Spinal cord (tissue), 10 donors: ENCODE data around the gene FAM187B. TPM values are rescaled to one million over a fixed set of nuclear protein-coding genes. Genes with fewer than 3 reads are reported as not detected.

ENCODE experiments used
- DNase-seq, 6 donors: peaks; one replicate each; pipeline versions ENCODE4 v3.0.0 to v3.0.0-alpha.2; 2013 to 2015; ENCODE audit warnings: low spot score in 6 of 6, low read depth in 4 of 6
- H3K27ac ChIP-seq: one replicate; pipeline ENCODE4 v1.5.1; 2013; ENCODE audit warnings: low read depth, low read length, control low read depth
- H3K27me3 ChIP-seq: one replicate; pipeline ENCODE4 v1.6.1; 2013; ENCODE audit warnings: low read length; ENCODE audit not compliant: control insufficient read depth, insufficient read depth
- H3K36me3 ChIP-seq: one replicate; pipeline ENCODE4 v1.6.1; 2013; ENCODE audit warnings: low read length; ENCODE audit not compliant: control insufficient read depth, insufficient read depth
- H3K4me1 ChIP-seq: one replicate; pipeline ENCODE4 v1.6.1; 2013; ENCODE audit warnings: low read length; ENCODE audit not compliant: control insufficient read depth, insufficient read depth
- H3K4me3 ChIP-seq: one replicate; pipeline ENCODE4 v1.5.1; 2013; ENCODE audit warnings: low read depth, low read length, control low read depth
- H3K9me3 ChIP-seq: one replicate; pipeline ENCODE4 v1.6.1; 2013; ENCODE audit warnings: low read length; ENCODE audit not compliant: control insufficient read depth, insufficient read depth
- WGBS: methylation state at CpG from one replicate; pipeline ENCODE4 v1.1.5; 2013; ENCODE audit warnings: missing lambda C conversion rate; ENCODE audit not compliant: insufficient coverage; 5-methylcytosine and 5-hydroxymethylcytosine counted together
- polyA plus RNA-seq, 2 donors: library from polyadenylated mRNA; unstranded; fragments of 120-200 nt; gene quantifications; one replicate each; pipeline ENCODE4 v1.2.1, GENCODE V29; 2013; ENCODE audit not compliant: insufficient read length in 2 of 2
- total RNA-seq, 2 donors: library from RNA; depleted of rRNA in 1 of 2; stranded (reverse); fragments of 120-200 nt in 1 of 2; fragments of >200 nt in 1 of 2; gene quantifications; one replicate each; pipeline versions ENCODE4 v1.2.3 to v1.2.4, GENCODE V29; 2013 to 2014
- donor health status: healthy.

The FAM187B gene
- total and polyA plus RNA-seq, 4 donors = not detected

GRCh38 chr19:35268536-35269437 lies 40.2 kb upstream of the FAM187B start, which contains the start of gene USF2:
Gene USF2, plus strand, starts transcription at chr19:35268962. Its CDS starts 140 bp downstream, at chr19:35269102.
- Histone ChIP-seq H3K27ac (peak within 1 kb of the TSS; percentile 87), H3K36me3 (peaks cover 56% of the 10 kb centered on the region), H3K27me3 (no peaks in the 10 kb centered on the region), H3K4me1 (peaks cover 36% of the 10 kb centered on the region), H3K4me3 (peak within 1 kb of the TSS; percentile 71), H3K9me3 (no peaks in the 10 kb centered on the region)
- under 1% methylated on average over 104 of the region's 126 CpGs for WGBS
- peak in 5 of 6 donors; percentile 46 to 92 (median 59) for DNase-seq

GRCh38 chr19:35267818-35268535 lies 39.4 kb upstream of the FAM187B start:
- no peaks in the 10 kb centered on the region for H3K9me3 ChIP-seq
- H3K36me3 ChIP-seq = peaks cover 48% of the 10 kb centered on the region
- H3K27ac ChIP-seq = peak overlapping the region; percentile 87
- WGBS = 0% methylated on average over 95 of the region's 100 CpGs
- H3K4me3 ChIP-seq = peak overlapping the region; percentile 71
- peak; percentile 38 to 94 (median 70) for DNase-seq
- no peaks in the 10 kb centered on the region for H3K27me3 ChIP-seq
- peaks cover 36% of the 10 kb centered on the region for H3K4me1 ChIP-seq

GRCh38 chr19:35267353-35267817 lies 38.8 kb upstream of the FAM187B start:
- peaks cover 38% of the 10 kb centered on the region for H3K4me1 ChIP-seq
- peaks cover 42% of the 10 kb centered on the region for H3K36me3 ChIP-seq
- WGBS = under 1% methylated on average over 31 of the region's 40 CpGs
- H3K27ac ChIP-seq = peak overlapping the region; percentile 87
- H3K27me3 ChIP-seq = no peaks in the 10 kb centered on the region
- H3K4me3 ChIP-seq = peak overlapping the region; percentile 71
- no peaks in the 10 kb centered on the region for H3K9me3 ChIP-seq
- peak in 3 of 6 donors; percentile 13 to 23 (median 15) for DNase-seq

- H3K27me3 ChIP-seq = no peaks in the 10 kb centered on the region
- H3K9me3 ChIP-seq = no peaks in the 10 kb centered on the region
- peak overlapping the region; percentile 71 for H3K4me3 ChIP-seq
- DNase-seq = no peak
- H3K27ac ChIP-seq = peak overlapping the region; percentile 87
- H3K4me1 ChIP-seq = peaks cover 44% of the 10 kb centered on the region
- peaks cover 35% of the 10 kb centered on the region for H3K36me3 ChIP-seq
- whole genome bisulfite sequencing = 32% methylated on average over 28 of the region's 39 CpGs
Observed at GRCh38 chr19:35266520-35267352, 38.2 kb upstream of the FAM187B start.

GRCh38 chr19:35265900-35266519 lies 37.5 kb upstream of the FAM187B start:
- H3K36me3 ChIP-seq = peaks cover 28% of the 10 kb centered on the region
- H3K27ac ChIP-seq = no peak overlapping the region
- DNase-seq = no peak
- H3K27me3 ChIP-seq = no peaks in the 10 kb centered on the region
- WGBS = 94% methylated on average over 8 of the region's 10 CpGs
- no peaks in the 10 kb centered on the region for H3K9me3 ChIP-seq
- H3K4me1 ChIP-seq = peaks cover 38% of the 10 kb centered on the region
- H3K4me3 ChIP-seq = no peak overlapping the region

- Histone ChIP-seq H3K4me1 (peaks cover 34% of the 10 kb centered on the region), H3K27me3 (no peaks in the 10 kb centered on the region), H3K9me3 (no peaks in the 10 kb centered on the region), H3K27ac (no peak overlapping the region), H3K36me3 (peaks cover 21% of the 10 kb centered on the region), H3K4me3 (no peak overlapping the region)
- WGBS = 74% methylated on average over 6 of the region's 6 CpGs
- DNase-seq = no peak
Observed at GRCh38 chr19:35265126-35265899, 36.8 kb upstream of the FAM187B start.

GRCh38 chr19:35264268-35265125 lies 36.0 kb upstream of the FAM187B start:
- DNase-seq = no peak
- Histone ChIP-seq H3K4me1 (peaks cover 27% of the 10 kb centered on the region), H3K27me3 (no peaks in the 10 kb centered on the region), H3K9me3 (no peaks in the 10 kb centered on the region), H3K27ac (no peak overlapping the region), H3K36me3 (peaks cover 15% of the 10 kb centered on the region), H3K4me3 (no peak overlapping the region)
- WGBS = 78% methylated on average over 6 of the region's 7 CpGs
